Calu3 (cell line): ENCODE results near the gene TPK1. TPM values are rescaled to one million over a fixed set of nuclear protein-coding genes. Genes with fewer than 3 reads are reported as not detected.
"Not testable (repeated sequence)": the region's sequence is repeated elsewhere in the genome, so short reads cannot be mapped to it uniquely, and the experiment has no call there.

Experiments used
- BruUV-seq: library from RNA; stranded (reverse); fragments of 400-500 nt; replicated peaks from 2 replicates; lab custom pipeline; 2021; lab: Mats Ljungman, UMichigan
- CTCF ChIA-PET: fragments of 300-600 bp; sonication (Branson Sonifier 250); formaldehyde crosslinking; loops from one replicate; lab custom pipeline; 2022; ENCODE audit warnings: antibody characterized with exemption; lab: Charles Lee
- DNase-seq: peaks from one replicate; pipeline ENCODE4 v3.0.0; 2022
- H3K27ac Mint-ChIP-seq: one replicate; pipeline ENCODE4 v1.8.0; 2022; ENCODE audit warnings: mixed read lengths; ENCODE audit not compliant: unreplicated experiment
- H3K27me3 Mint-ChIP-seq: one replicate; pipeline ENCODE4 v1.8.0; 2022; ENCODE audit warnings: mixed read lengths; ENCODE audit not compliant: unreplicated experiment
- H3K36me3 Mint-ChIP-seq: one replicate; pipeline ENCODE4 v1.8.0; 2022; ENCODE audit warnings: mild to moderate bottlenecking, moderate library complexity, mixed read lengths; ENCODE audit not compliant: insufficient read depth, unreplicated experiment
- H3K4me1 Mint-ChIP-seq: one replicate; pipeline ENCODE4 v1.8.0; 2022; ENCODE audit warnings: mild to moderate bottlenecking, low read depth, mixed read lengths; ENCODE audit not compliant: unreplicated experiment
- H3K4me3 Mint-ChIP-seq: one replicate; pipeline ENCODE4 v1.8.0; 2022; ENCODE audit warnings: mild to moderate bottlenecking, low read depth, moderate library complexity, mixed read lengths; ENCODE audit not compliant: unreplicated experiment
- H3K9me3 Mint-ChIP-seq: one replicate; pipeline ENCODE4 v1.8.0; 2022; ENCODE audit warnings: low read depth, mixed read lengths; ENCODE audit not compliant: unreplicated experiment
- CTCF ChIP-seq: fragments of 200-600 bp; IDR thresholded peaks from one replicate; pipeline ENCODE4 v1.8.0; 2022; ENCODE audit warnings: antibody characterized with exemption; ENCODE audit not compliant: unreplicated experiment
- intact Hi-C: fragments of 100-400 bp; cut with micrococcal nuclease; formaldehyde crosslinking; loops from one replicate; pipeline ENCODE4 v1.10.0; 2022; ENCODE audit not compliant: unreplicated experiment
- total RNA-seq: library from RNA; stranded (reverse); gene quantifications from 2 replicates; pipeline ENCODE4 v1.2.3, GENCODE V29; 2022

TPK1 gene
- total RNA-seq, 1 experiment from 2014 or later, result 13.2 TPM

GRCh38 chr7:144436500-144436899 lies 399.4 kb downstream of the TPK1 start:
- TF ChIP-seq CTCF, result no peak
- CTCF ChIA-PET, result interaction anchor here (1.0 kb wide), 1 partner anchor 44 kb away, joined by 3 read pairs; no protein-coding TSS in a partner anchor
- Mint-ChIP-seq H3K9me3 (no peaks in the 10 kb centered on the region), H3K4me1 (no peaks in the 10 kb centered on the region), H3K36me3 (no peaks in the 10 kb centered on the region), H3K27ac (no peak overlapping the region), H3K27me3 (no peaks in the 10 kb centered on the region), H3K4me3 (no peak overlapping the region)
- DNase-seq, result no peak
- BruUV-seq, result no TSS peak
- intact Hi-C loops, result loop anchor here (2.0 to 5.0 kb wide), 2 partner anchors 44 to 259 kb away; no protein-coding TSS in a partner anchor

GRCh38 chr7:144428431-144428830 lies 407.4 kb downstream of the TPK1 start:
- no peak for TF ChIP-seq CTCF
- CTCF ChIA-PET, result no interaction called here
- no peaks in the 10 kb centered on the region for H3K36me3 Mint-ChIP-seq
- H3K4me1 Mint-ChIP-seq, result no peaks in the 10 kb centered on the region
- no peaks in the 10 kb centered on the region for H3K27me3 Mint-ChIP-seq
- DNase-seq, result no peak
- H3K9me3 Mint-ChIP-seq, result peaks cover 15% of the 10 kb centered on the region
- intact Hi-C loops, result no loop called here
- H3K27ac Mint-ChIP-seq, result no peak overlapping the region
- no peak overlapping the region for H3K4me3 Mint-ChIP-seq
- BruUV-seq, result no TSS peak

- H3K4me1 Mint-ChIP-seq, H3K4me3 Mint-ChIP-seq, intact Hi-C loops, H3K27me3 Mint-ChIP-seq, H3K36me3 Mint-ChIP-seq, CTCF ChIA-PET, H3K27ac Mint-ChIP-seq, DNase-seq, BruUV-seq: not testable (repeated sequence)
- peaks cover 15% of the 10 kb centered on the region for H3K9me3 Mint-ChIP-seq
Measured at GRCh38 chr7:144427539-144427938, 408.3 kb downstream of the TPK1 start.

GRCh38 chr7:144418931-144419330 lies 416.9 kb downstream of the TPK1 start:
- H3K27ac Mint-ChIP-seq, intact Hi-C loops, H3K36me3 Mint-ChIP-seq, CTCF ChIA-PET, H3K4me3 Mint-ChIP-seq, H3K4me1 Mint-ChIP-seq, H3K9me3 Mint-ChIP-seq, BruUV-seq: not testable (repeated sequence)
- H3K27me3 Mint-ChIP-seq, result peaks cover 27% of the 10 kb centered on the region
- peak; percentile 5 for DNase-seq

GRCh38 chr7:144416341-144416740 lies 419.5 kb downstream of the TPK1 start:
- Mint-ChIP-seq H3K9me3 (no peaks in the 10 kb centered on the region), H3K36me3 (no peaks in the 10 kb centered on the region), H3K4me1 (peaks cover 9% of the 10 kb centered on the region), H3K27ac (no peak overlapping the region), H3K27me3 (peaks cover 29% of the 10 kb centered on the region), H3K4me3 (no peak overlapping the region)
- CTCF ChIA-PET, result no interaction called here
- no TSS peak for BruUV-seq
- no peak for DNase-seq
- no peak for TF ChIP-seq CTCF
- intact Hi-C loops, result no loop called here
